Bronchial epithelial cell (primary cell): ENCODE results near the gene SLC6A12. TPM values are rescaled to one million over a fixed set of nuclear protein-coding genes. Genes with fewer than 3 reads are reported as not detected.
"Not testable (repeated sequence)": the region's sequence is repeated elsewhere in the genome, so short reads cannot be mapped to it uniquely, and the experiment has no call there.

Source experiments
- DNase-seq: peaks from one replicate; pipeline ENCODE4 v3.0.0-alpha.2; 2010; ENCODE audit warnings: low read depth
- FAIRE-seq: peaks from 2 replicates; lab custom pipeline; 2011; peaks lifted over from hg19 to GRCh38; lab: Jason Lieb, UNC
- H3K27me3 ChIP-seq: 2 replicates; pipeline ENCODE4 v1.5.1; 2011; ENCODE audit warnings: low read length; ENCODE audit not compliant: control insufficient read depth, insufficient read depth
- H3K36me3 ChIP-seq: 2 replicates; pipeline ENCODE4 v1.5.1; 2011; ENCODE audit warnings: low read length; ENCODE audit not compliant: control insufficient read depth, insufficient read depth
- H3K4me3 ChIP-seq: 2 replicates; pipeline ENCODE4 v1.5.1; 2011; ENCODE audit warnings: mild to moderate bottlenecking, low read depth, low read length, control low read depth
- CTCF ChIP-seq: IDR thresholded peaks from 2 replicates; pipeline ENCODE4 v1.5.1; 2011; ENCODE audit warnings: mild to moderate bottlenecking, moderate library complexity, low read length, control low read depth, inconsistent platforms; ENCODE audit not compliant: insufficient read depth, severe bottlenecking
- total RNA-seq: library from RNA; depleted of rRNA; stranded (reverse); fragments of >200 nt; gene quantifications from 2 replicates; pipeline ENCODE4 v1.2.1, GENCODE V29; 2014

SLC6A12 gene
- total RNA-seq, 1 donor from 2014 or later: not detected

DNA sequence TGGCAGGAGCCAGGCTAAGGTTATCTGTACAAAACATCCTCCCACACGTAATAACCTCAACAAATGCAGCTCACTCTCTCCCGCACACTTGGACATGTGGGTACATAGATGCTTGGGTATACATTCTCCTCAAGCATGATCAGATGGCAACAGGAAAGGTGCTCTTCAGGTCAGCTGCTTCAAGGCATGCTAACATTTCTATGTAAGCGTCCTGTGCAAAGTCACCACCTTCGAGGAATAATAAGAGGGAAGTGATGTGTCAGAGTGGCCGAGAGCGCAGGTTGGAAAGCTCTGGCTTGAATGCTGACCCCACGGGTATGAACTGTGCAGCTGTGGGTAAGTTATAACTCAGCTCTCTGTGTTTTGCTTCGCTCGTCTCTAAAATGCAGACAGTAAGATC, 24.2 kb upstream of the SLC6A12 start:
- FAIRE-seq: peak; percentile 79
- no peaks in the 10 kb centered on the region for H3K27me3 ChIP-seq
- no peak for TF ChIP-seq CTCF
- no peaks in the 10 kb centered on the region for H3K36me3 ChIP-seq
- no peak overlapping the region for H3K4me3 ChIP-seq
- no peak for DNase-seq

GRCh38 chr12:237026-237815, 23.3 kb upstream of the SLC6A12 start:
- DNase-seq: no peak
- Histone ChIP-seq H3K4me3 (no peak overlapping the region), H3K27me3 (peaks cover 2% of the 10 kb centered on the region), H3K36me3 (no peaks in the 10 kb centered on the region)
- no peak for FAIRE-seq
- no peak for TF ChIP-seq CTCF

- DNase-seq (no peak), FAIRE-seq (no peak)
- H3K36me3 ChIP-seq: no peaks in the 10 kb centered on the region
- H3K27me3 ChIP-seq: peaks cover 2% of the 10 kb centered on the region
- H3K4me3 ChIP-seq: no peak overlapping the region
- no peak for TF ChIP-seq CTCF
Measured at GRCh38 chr12:236445-236844, 22.5 kb upstream of the SLC6A12 start.

DNA sequence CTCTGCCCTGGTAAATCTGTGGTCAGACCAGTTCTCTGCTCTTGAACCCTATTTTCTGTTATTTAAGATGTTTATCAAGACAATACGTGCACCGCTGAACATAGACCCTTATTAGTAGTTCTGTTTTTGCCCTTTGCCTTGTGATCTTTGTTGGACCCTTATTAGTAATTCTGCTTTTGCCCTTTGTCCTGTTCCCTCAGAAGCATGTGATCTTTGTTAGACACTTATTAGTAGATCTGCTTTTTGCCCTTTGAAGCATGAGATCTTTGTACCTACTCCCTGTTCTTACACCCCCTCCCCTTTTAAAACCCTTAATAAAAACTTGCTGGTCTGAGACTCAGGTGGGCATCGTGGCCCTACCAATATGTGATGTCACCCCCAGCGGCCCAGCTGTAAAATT, 22.0 kb upstream of the SLC6A12 start:
- H3K27me3 ChIP-seq, FAIRE-seq, DNase-seq, H3K4me3 ChIP-seq, H3K36me3 ChIP-seq: not testable (repeated sequence)

DNA sequence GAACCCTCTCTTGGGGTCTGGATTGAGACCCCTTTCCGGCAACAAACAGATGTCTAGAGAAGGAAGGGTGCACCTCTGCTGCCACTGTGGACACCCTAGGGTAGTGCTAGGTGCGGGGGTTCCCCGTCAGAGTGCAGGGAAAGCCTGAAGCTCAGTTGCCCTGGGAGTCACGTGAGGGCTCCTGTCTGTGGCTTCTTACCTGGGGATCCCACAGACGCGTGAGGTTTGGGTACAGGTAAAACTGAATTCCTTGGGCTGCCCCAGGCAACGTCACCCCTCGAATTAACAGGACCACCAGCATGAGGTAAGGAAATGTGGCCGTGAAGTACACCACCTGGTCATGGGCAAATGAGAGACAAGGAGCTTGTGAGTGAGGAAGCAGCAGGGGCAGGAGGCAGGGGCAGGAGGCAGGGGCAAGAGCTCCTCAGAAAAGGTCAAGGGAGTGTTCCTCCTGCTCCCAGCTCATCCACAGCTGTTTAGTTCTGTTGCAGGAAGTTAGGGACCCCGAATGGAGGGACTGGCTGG, 21.0 kb upstream of the SLC6A12 start:
- Histone ChIP-seq H3K27me3 (peaks cover 2% of the 10 kb centered on the region), H3K36me3 (no peaks in the 10 kb centered on the region), H3K4me3 (no peak overlapping the region)
- DNase-seq: no peak
- no peak for FAIRE-seq
- TF ChIP-seq CTCF: no peak

DNA sequence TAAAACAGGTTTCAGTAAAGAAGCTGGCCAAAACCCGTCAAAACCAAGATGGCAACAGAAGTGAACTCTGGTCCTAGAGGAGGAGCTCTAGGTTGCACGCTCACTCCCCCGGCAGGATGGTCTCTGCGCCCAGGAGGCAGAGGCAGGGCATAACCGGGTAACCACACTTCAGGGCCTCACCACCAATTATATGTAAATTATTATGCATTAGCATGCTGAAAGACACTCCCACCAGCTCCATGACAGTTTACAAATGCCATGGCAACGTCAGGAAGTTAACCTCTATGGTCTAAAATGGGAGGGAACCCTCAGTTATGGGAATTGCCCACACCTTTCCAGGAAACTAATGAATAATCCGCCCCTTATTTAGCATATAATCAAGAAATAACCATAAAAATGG, 20.1 kb upstream of the SLC6A12 start:
- H3K27me3 ChIP-seq: peaks cover 2% of the 10 kb centered on the region
- H3K4me3 ChIP-seq: no peak overlapping the region
- no peaks in the 10 kb centered on the region for H3K36me3 ChIP-seq
- DNase-seq (no peak), FAIRE-seq (no peak)
- TF ChIP-seq CTCF: no peak
